AG08395 (cell line): ENCODE measurements around the gene FADS2.

Experiments
- DNase-seq: peaks from one replicate; pipeline ENCODE4 v3.0.0; 2012; ENCODE audit warnings: mixed read lengths, low spot score

Gene FADS2

GRCh38 chr11:61795876-61796526 is 32.1 kb upstream of the FADS2 start:
- no peak for DNase-seq

DNA sequence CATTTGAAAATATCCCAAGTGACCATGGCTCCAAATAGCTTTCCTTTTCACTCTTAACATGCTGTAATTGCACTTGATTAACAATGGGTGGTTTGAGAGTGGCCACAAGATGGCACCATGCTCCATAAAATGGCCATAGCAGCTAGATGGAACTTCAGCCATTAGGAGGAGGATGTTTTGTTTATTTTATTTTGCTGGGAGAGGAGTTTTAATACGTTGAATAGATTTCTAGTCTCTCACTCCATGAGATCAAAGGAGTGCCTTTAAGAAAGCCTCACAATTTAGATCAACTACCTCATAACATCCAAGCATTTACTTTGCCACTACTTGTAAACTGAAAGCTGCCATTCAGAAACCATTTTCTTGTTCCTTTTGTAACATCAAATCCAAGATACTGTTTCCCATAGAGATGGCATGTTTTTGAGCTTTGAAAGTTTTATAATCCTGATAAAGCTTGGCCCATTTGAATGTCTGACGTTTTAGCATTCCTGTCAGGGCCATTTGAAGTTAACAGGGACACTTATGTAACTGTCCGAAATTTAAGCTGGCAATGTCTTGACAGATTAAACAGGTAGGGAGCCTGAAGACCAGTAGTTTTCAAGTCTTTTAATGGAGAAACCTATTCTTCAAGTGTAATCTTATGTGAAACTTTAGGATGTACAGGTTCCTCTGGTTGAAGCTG is 30.7 kb upstream of the FADS2 start:
- peak; percentile 79 for DNase-seq

DNA sequence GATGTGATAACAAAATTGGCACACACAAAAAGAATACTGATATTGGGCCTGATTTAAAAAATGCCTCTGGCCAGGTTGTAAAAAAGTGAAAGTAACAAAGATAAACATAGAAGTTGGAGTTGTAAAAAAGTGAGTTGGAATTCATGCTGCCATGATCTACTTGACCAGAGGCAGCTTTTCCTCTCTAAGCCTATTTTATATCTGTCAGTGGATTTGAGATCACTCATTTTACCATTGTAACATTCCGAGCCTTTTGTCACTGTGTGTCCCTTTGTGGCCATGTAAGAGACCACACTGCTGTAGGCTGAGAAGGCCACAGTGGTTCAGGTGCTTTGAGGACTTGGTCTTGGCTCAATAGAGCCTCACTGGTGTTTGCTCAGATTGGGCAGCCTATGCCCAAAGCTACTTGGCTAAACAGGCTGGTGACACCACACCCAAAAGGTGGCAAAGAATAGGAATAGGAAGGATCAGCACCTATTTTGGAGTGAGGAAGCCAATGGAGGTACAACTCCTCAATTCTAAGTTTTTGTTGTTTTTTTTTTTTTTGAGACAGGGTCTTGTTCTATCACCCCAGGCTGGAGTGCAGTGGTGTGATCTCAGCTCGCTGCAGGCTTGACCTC is 28.3 kb upstream of the FADS2 start:
- no peak for DNase-seq

- DNase-seq, result no peak
Observed at GRCh38 chr11:61800331-61801281, 27.5 kb upstream of the FADS2 start.

DNA sequence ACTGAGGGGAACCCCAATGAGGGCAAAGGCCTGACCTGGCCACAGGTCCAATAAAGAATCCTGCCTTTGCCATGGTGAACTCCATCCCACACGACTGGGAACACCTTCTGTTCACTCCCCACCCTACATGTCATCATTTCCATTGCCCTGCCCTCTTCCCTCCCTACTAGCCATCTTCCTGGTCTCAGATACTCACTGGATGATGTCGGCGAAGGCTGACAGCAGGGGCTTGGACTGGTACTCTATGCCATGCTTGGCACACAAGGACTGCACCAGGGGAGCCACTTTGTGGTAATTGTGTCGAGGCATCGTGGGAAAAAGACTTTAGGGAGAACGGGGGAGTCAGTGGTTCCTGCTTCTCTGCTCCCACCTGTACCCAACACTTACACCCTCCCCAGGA is 25.5 kb upstream of the FADS2 start:
- DNase-seq, result no peak

DNA sequence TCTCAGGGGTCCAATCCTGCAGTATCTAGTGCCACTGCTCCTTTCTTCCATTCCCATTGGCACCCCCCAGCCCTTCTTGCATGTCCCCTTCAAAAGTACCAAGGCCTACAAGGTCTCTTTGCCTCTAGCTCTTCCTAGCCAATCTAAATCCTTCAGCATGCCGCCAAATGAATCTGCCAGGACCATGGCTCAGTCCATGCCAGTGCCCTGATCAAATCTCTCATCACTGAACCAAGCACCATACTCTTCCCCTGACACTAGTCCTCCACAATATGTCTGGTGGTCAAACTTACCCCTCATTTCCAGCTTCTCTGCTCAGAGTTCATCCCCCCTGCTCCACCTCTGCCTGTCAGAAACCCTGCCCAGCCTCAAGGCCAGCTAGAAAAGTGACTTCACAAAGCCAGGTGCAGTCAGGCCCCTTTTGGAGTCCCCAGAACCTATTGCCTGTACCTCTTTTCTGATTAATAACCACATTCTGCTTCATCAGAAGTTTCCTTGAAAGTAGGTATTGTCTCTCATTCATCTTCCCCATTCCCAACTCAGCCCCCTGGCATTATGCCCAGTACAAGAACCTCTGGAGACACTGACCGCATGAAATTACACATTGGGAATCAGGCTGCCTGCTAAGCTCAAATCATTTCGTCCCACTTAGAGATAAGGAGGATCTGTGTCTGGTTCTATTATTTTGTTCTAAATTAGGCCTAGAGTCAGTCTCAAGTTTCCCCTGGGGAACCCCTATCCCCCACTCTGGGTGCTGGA is 24.0 kb upstream of the FADS2 start:
- no peak for DNase-seq

- no peak for DNase-seq
Observed at GRCh38 chr11:61805146-61805545, 23.0 kb upstream of the FADS2 start.

- no peak for DNase-seq
Observed at GRCh38 chr11:61806785-61807184, 21.3 kb upstream of the FADS2 start.

GRCh38 chr11:61810671-61811175 is 17.4 kb upstream of the FADS2 start:
- no peak for DNase-seq

GRCh38 chr11:61811831-61812230 is 16.3 kb upstream of the FADS2 start:
- DNase-seq, result no peak

DNA sequence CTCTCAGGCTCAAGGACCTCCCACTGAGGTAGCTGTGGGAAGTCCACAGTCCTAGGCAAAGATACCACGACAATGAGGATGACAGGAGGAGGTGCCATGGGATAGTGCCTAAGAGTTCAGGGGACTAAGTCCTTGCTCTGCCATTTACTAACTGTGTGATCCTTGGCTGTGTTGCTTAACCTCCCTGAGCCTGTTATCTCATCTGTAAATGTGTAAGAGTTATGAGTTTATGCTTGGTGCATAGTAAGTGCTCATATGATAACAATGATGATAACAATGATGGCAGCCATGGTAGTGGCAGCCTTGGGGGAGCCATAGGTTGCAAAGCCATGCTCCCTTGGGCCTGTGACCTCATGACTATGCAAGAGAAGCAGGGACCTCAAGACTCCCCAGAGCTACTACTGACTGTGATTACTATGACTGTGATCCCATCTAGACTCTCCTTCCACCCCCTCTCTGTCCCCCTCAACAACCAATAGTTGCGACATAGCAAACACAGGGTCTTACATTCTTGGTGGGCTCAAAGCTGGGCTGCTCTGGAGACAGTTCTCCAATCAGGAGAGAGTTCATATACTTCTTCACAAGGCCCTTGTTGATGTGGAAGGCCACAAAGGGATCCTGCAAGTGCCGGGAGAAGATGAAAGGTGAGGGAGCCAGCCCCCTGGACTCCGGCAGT is 15.2 kb upstream of the FADS2 start:
- no peak for DNase-seq

- no peak for DNase-seq
Observed at GRCh38 chr11:61814247-61814957, 13.7 kb upstream of the FADS2 start.

DNA sequence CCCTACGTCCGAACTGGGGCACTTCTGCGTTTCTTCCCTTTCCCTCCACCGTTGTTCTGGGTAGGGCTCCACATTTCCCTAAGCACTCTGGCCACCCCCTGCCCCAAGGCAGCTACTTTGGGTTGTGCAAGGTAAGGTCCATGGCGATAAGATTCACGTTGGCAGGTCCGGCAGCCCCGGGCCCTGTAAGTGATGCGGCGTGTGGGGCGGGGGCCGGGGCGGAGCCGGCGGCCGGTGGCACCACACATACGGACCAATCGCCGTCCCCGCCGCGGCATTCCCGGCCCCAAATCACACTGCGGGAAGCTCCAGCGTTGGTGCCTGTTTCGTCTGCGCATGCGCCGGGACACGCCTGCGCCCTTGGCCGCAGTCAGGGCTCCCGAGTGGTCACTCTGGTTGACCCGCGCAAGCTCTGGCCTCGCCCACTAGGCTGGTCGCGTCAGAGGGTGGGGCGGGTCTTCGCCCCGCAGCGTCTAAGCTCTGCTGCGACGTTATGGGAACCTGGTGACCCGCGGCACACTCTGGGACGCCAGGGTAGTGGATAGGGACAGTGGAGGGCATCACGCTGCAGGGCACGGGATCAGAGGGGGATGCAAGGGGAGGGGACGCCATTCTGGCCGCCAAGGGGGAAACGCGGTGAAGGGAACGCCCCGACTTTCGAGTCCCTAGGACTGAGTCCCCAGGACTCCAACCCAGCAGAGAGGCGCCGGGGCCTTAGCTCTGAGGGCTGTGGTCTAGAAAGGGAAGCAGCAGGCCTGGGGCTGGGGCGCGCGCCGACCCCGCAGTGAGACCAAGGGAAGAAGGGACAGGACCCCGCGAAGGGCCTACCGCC is 12.9 kb upstream of the FADS2 start:
- peak; percentile 98 for DNase-seq

DNA sequence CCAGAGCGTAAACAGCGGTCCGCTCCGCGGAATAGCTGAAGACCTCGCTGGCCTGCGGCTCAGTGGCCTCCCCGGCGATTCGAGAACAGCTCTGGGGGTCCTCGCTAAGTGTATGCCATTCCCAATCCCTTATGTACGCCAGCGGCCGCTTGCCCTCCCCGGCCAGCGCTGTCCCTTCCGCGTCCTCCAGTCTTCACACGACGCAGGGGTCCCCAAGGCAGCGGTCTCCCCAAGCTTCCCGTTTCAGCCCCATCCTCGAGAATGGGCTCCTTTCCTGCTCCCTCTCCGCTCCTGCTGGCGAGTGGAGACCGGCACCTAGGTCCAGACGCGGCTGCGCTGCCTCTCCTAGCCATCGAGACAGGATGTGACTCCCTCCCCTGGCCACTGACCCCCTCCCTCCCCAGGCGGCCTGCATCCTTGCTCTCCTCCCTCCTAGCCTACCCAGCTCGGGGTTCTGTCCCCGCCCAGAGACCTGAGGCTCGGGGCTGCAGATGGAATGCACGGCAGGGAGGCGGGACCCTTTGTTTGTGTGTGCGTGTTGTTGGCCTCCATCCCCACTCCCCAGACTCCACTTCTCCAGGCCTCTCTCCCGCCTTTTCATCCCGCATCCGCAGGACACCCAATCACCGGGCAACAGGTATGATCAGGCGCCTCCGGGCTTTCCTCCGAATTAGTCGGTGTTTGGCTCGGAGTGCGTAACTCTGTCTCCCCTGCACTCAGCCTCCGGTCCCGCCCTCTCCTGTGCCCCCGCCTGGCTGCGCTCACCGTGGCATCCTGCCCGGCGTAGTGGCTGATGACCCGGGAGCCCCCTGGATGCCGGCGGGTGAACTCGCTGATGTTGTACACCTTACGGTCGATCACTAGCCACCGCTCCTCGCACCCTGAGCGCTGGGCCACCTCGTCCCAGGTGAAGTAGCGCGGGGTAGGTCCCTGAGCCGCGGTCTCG is 12.0 kb upstream of the FADS2 start:
- DNase-seq, result peak; percentile 65

GRCh38 chr11:61816736-61817455 is 11.2 kb upstream of the FADS2 start, which contains the start of gene FADS1:
TSS of gene FADS1 (minus strand) at chr11:61817003. CDS start at chr11:61816929, 74 bp downstream.
- DNase-seq, result peak; percentile 94

DNA sequence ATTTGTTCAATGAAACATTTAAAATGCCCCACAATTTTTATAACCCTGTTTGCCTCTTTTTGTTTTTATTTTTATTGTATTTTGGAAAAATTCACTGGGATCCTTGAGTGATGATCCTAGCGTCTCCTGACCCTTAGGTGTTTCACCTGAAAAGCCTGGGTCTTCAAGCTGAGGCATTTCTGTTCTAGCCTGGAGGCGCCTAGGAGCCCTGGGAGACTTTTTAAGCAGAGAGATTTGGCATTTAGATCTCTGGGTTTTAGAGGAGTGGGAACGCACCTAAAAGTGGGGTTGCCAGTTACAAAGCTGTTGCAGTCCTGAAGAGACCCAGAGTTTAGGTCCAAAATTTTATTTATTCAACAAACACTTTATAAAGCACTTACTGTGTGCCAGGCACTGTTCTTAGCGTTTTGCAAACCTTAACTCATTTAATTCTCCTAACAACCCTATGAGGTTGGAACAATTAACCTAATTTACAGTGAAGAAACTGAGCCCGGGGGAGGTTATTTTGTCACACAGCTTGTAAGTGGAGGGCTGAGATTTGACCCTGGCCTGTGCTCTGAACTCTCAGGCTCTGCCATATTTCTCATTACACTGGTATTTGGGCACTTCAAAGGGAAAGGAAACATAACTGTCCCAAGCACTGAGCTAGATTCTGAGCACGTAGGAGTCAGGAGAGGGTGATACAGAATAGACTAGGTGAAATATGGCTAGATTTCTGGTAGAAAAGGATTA is 10.5 kb upstream of the FADS2 start:
- no peak for DNase-seq

- DNase-seq, result no peak
Observed at GRCh38 chr11:61820174-61820573, 7.9 kb upstream of the FADS2 start.
